Naive thymus-derived CD4-positive, alpha-beta T cell (primary cell): ENCODE results near the gene DNM3. TPM values are rescaled to one million over a fixed set of nuclear protein-coding genes. Genes with fewer than 3 reads are reported as not detected.
"Not testable (repeated sequence)": the region's sequence is repeated elsewhere in the genome, so short reads cannot be mapped to it uniquely, and the experiment has no call there.

Source experiments
- ATAC-seq: fragments of 150-1000 bp; cut with Tn5 transposase; 2 replicates; pipeline ENCODE4 v1.10.0; 2021; ENCODE audit warnings: mild to moderate bottlenecking, moderate library complexity
- CTCF ChIA-PET: fragments of 350-600 bp; sonication (Branson Sonifier 250); formaldehyde crosslinking; loops from one replicate; lab custom pipeline; 2021; ENCODE audit warnings: antibody characterized with exemption; lab: Charles Lee
- POLR2A ChIA-PET: fragments of 350-600 bp; sonication (Branson Sonifier 250); formaldehyde crosslinking; loops from one replicate; lab custom pipeline; 2021; ENCODE audit warnings: antibody characterized with exemption, inconsistent platforms; lab: Charles Lee
- DNase-seq, 9 donors: peaks; one replicate each; pipeline versions ENCODE4 v3.0.0 to v3.0.0-alpha.2; 2020 to 2022; ENCODE audit warnings: mixed read lengths in 1 of 9
- H3K27ac ChIP-seq: one replicate; pipeline ENCODE4 v1.7.0; 2013; ENCODE audit warnings: mild to moderate bottlenecking, low read depth, low read length, moderate library complexity
- H3K27me3 ChIP-seq, 2 donors: one replicate each; pipeline ENCODE4 v1.7.0; 2013; ENCODE audit warnings: low read length in 2 of 2, mild to moderate bottlenecking in 2 of 2, moderate library complexity in 2 of 2; ENCODE audit not compliant: control insufficient read depth in 2 of 2, insufficient read depth in 2 of 2
- H3K36me3 ChIP-seq, 3 experiments: 1 replicate in 2 of 3; 2 replicates in 1 of 3; pipeline ENCODE4 v1.7.0; 2013; ENCODE audit warnings: low read length in 3 of 3, mild to moderate bottlenecking in 3 of 3, moderate library complexity in 1 of 3; ENCODE audit not compliant: insufficient read depth in 3 of 3, control insufficient read depth in 2 of 3
- H3K4me1 ChIP-seq, 2 donors: one replicate each; pipeline ENCODE4 v1.7.0; 2013; ENCODE audit warnings: low read length in 2 of 2, mild to moderate bottlenecking in 2 of 2, moderate library complexity in 1 of 2; ENCODE audit not compliant: control insufficient read depth in 2 of 2, insufficient read depth in 2 of 2
- H3K4me3 ChIP-seq: 2 replicates; pipeline ENCODE4 v1.7.0; 2013; ENCODE audit warnings: mild to moderate bottlenecking, low read length
- H3K9me3 ChIP-seq, 3 experiments: 1 replicate in 2 of 3; 2 replicates in 1 of 3; pipeline ENCODE4 v1.7.0; 2013; ENCODE audit warnings: low read length in 3 of 3; ENCODE audit not compliant: control insufficient read depth in 2 of 3
- H3K27ac Mint-ChIP-seq, 9 donors: one replicate each; pipeline ENCODE4 v1.8.0; 2020 to 2022; ENCODE audit warnings: mixed read lengths in 9 of 9, mild to moderate bottlenecking in 8 of 9, moderate library complexity in 5 of 9, inconsistent platforms in 2 of 9
- H3K27me3 Mint-ChIP-seq, 5 donors: one replicate each; pipeline ENCODE4 v1.8.0; 2021 to 2022; ENCODE audit warnings: mixed read lengths in 5 of 5, mild to moderate bottlenecking in 1 of 5
- H3K36me3 Mint-ChIP-seq, 5 donors: one replicate each; pipeline ENCODE4 v1.8.0; 2020 to 2022; ENCODE audit warnings: mixed read lengths in 5 of 5, mild to moderate bottlenecking in 3 of 5, inconsistent platforms in 1 of 5
- H3K4me1 Mint-ChIP-seq, 7 donors: one replicate each; pipeline ENCODE4 v1.8.0; 2020 to 2022; ENCODE audit warnings: mixed read lengths in 7 of 7, mild to moderate bottlenecking in 3 of 7, inconsistent platforms in 1 of 7
- H3K4me3 Mint-ChIP-seq, 10 donors: one replicate each; pipeline ENCODE4 v1.8.0; 2020 to 2022; ENCODE audit warnings: mild to moderate bottlenecking in 10 of 10, mixed read lengths in 10 of 10, moderate library complexity in 6 of 10, inconsistent platforms in 2 of 10
- H3K9me3 Mint-ChIP-seq, 11 donors: one replicate each; pipeline ENCODE4 v1.8.0; 2020 to 2022; ENCODE audit warnings: mixed read lengths in 11 of 11, mild to moderate bottlenecking in 4 of 11, inconsistent platforms in 1 of 11, moderate library complexity in 1 of 11
- intact Hi-C, 2 donors: fragments of 100-400 bp; cut with micrococcal nuclease; formaldehyde crosslinking; loops; one replicate each; pipeline ENCODE4 v1.15.1; 2023
- polyA plus RNA-seq, 2 donors: library from polyadenylated mRNA; unstranded; fragments of 300-500 nt; fragmentation: Illumina TruSeq; gene quantifications; one replicate each; pipeline ENCODE4 v1.2.3, GENCODE V29; 2021
- total RNA-seq, 6 experiments: library from RNA in 5 of 6; stranded (reverse) in 5 of 6; gene quantifications; 1 replicate in 5 of 6; 2 replicates in 1 of 6; pipeline ENCODE4 v1.2.3 and lab custom pipeline; 2021 to 2026

DNM3 gene
- total and polyA plus RNA-seq, 7 experiments from 2014 or later = 1.2 to 2.5 (median 2.0) TPM

DNA sequence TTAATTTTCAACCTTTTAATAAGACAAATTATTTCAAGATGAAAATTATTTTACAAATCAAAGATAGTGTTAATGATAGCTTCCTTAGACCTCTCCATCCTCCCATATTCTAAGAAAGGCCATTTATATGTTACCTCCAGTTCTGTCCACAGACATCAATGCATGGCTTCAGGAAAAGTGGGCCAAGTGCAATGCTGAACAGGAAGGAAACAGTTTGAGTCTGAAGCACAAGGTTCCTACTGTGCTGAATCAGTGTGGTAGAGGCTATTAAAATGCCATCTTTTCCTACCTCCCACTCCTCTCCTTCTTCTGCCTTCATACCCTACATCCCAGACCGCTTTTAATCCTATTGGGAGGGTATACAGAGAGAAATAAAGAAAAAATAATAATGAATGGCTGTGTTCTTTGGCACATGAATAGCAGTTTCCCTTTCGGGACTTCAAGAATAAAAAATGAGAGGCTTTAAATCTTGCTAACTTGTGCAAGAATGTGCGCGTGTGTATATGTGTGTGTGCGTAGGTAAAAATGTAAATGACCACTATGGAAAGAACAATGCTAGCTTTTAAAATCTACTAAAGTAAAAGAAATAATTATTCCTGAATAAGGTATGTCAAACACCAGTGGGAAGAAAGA lies 516.6 kb downstream of the DNM3 start:
- no peaks in the 10 kb centered on the region for H3K27me3 Mint-ChIP-seq
- Histone ChIP-seq H3K4me3 (no peak overlapping the region), H3K4me1 (peaks cover 25 to 40% of the 10 kb centered on the region in 2 donors)

DNA sequence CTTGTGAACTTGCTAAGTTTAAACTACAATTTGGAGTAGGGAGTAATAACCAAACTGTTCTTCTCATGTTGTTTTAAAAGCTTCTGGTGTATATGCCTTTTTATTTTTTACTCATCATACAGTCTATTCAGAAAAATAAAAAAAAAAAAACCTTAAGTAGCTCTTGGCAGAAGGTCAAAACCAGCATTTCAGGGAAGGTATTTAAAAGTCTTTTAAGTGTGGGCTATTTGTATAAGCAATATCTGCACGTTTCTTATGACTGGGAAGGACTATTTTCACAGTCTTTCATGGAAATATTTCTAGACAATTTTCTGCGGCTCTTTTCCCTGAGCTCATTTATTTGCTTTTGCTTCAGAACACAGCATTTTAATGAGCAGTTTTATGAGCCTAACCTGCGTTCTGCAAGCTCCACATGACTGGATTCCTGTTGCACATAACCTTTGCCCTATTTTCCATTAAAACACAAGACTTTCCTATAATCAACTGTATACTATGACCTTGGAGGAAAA lies 518.2 kb downstream of the DNM3 start:
- Mint-ChIP-seq H3K4me1 (peaks cover 0 to 56% (median 28%) of the 10 kb centered on the region in 7 donors), H3K36me3 (no peaks in the 10 kb centered on the region)
- intact Hi-C loops = loop anchor here (2.0 to 10.0 kb wide), 3 partner anchors 69 to 175 kb away; no protein-coding TSS in a partner anchor

More for the DNA sequence above, 516.6 kb downstream of the DNM3 start:
- Mint-ChIP-seq H3K27ac (peak overlapping the region; percentile 67 to 93 (median 90)), H3K9me3 (peaks cover 0 to 2% (median 0%) of the 10 kb centered on the region in 11 donors), H3K4me3 (peak overlapping the region; percentile 60 to 76 (median 72)), H3K36me3 (peaks cover 0 to 4% (median 0%) of the 10 kb centered on the region in 5 donors), H3K4me1 (peaks cover 8 to 56% (median 34%) of the 10 kb centered on the region in 7 donors)
- Histone ChIP-seq H3K27me3 (no peaks in the 10 kb centered on the region), H3K27ac (peak overlapping the region; percentile 58), H3K36me3 (no peaks in the 10 kb centered on the region), H3K9me3 (no peaks in the 10 kb centered on the region)
- intact Hi-C loops = loop anchor here (1.0 to 10.0 kb wide), 9 partner anchors 11 to 177 kb away; no protein-coding TSS in a partner anchor
- DNase-seq = no peak
- peak; percentile 24 for ATAC-seq
- ChIA-PET POLR2A (interaction anchor here (0.6 to 2.7 kb wide), 10 partner anchors 10 to 177 kb away, joined by 3 to 15 read pairs (median 4); no protein-coding TSS in a partner anchor), CTCF (interaction anchor here (0.5 to 2.1 kb wide), 10 partner anchors 9 to 488 kb away, joined by 3 to 13 read pairs (median 3); no protein-coding TSS in a partner anchor)

GRCh38 chr1:172360511-172360910 lies 519.2 kb downstream of the DNM3 start:
- Mint-ChIP-seq H3K4me3 (peak overlapping the region in 1 of 10 donors; percentile 22), H3K27me3 (no peaks in the 10 kb centered on the region), H3K4me1 (peaks cover 0 to 54% (median 28%) of the 10 kb centered on the region in 7 donors), H3K27ac (peak overlapping the region in 7 of 9 donors; percentile 11 to 93 (median 57)), H3K9me3 (peaks cover 0 to 2% (median 0%) of the 10 kb centered on the region in 11 donors), H3K36me3 (peaks cover 0 to 3% (median 0%) of the 10 kb centered on the region in 5 donors)
- peaks cover 25 to 40% of the 10 kb centered on the region in 2 donors for H3K4me1 ChIP-seq
- CTCF ChIA-PET = interaction anchor here (1.8 kb wide), 1 partner anchor 15 kb away, joined by 3 read pairs; no protein-coding TSS in a partner anchor
- no peak overlapping the region for H3K27ac ChIP-seq
- H3K27me3 ChIP-seq = no peaks in the 10 kb centered on the region
- POLR2A ChIA-PET = interaction anchor here (1.1 to 1.5 kb wide), 2 partner anchors 17 to 75 kb away, joined by 3 read pairs; no protein-coding TSS in a partner anchor
- H3K4me3 ChIP-seq = no peak overlapping the region
- H3K36me3 ChIP-seq = no peaks in the 10 kb centered on the region
- no peak for ATAC-seq
- no peaks in the 10 kb centered on the region for H3K9me3 ChIP-seq
- DNase-seq = no peak
- intact Hi-C loops = no loop called here

More for the DNA sequence above, 518.2 kb downstream of the DNM3 start:
- Histone ChIP-seq H3K36me3 (no peaks in the 10 kb centered on the region), H3K4me1 (peaks cover 25 to 40% of the 10 kb centered on the region in 2 donors), H3K4me3 (no peak overlapping the region), H3K9me3 (no peaks in the 10 kb centered on the region), H3K27me3 (no peaks in the 10 kb centered on the region), H3K27ac (peak overlapping the region; percentile 58)
- Mint-ChIP-seq H3K27ac (peak overlapping the region; percentile 67 to 93 (median 90)), H3K4me3 (peak overlapping the region in 5 of 10 donors; percentile 70 to 73 (median 72)), H3K27me3 (no peaks in the 10 kb centered on the region), H3K9me3 (no peaks in the 10 kb centered on the region)
- POLR2A ChIA-PET = interaction anchor here (0.6 to 2.7 kb wide), 12 partner anchors 9 to 261 kb away, joined by 3 to 15 read pairs (median 4); no protein-coding TSS in a partner anchor
- CTCF ChIA-PET = interaction anchor here (0.6 to 2.1 kb wide), 4 partner anchors 16 to 338 kb away, joined by 3 to 13 read pairs (median 3); no protein-coding TSS in a partner anchor
- DNase-seq (no peak), ATAC-seq (no peak)

GRCh38 chr1:172360985-172361384 lies 519.7 kb downstream of the DNM3 start:
- Mint-ChIP-seq H3K9me3 (peaks cover 0 to 2% (median 0%) of the 10 kb centered on the region in 11 donors), H3K27ac (peak overlapping the region in 4 of 9 donors; percentile 6 to 93 (median 41)), H3K4me1 (peaks cover 0 to 49% (median 28%) of the 10 kb centered on the region in 7 donors), H3K36me3 (peaks cover 0 to 3% (median 0%) of the 10 kb centered on the region in 5 donors), H3K4me3 (no peak overlapping the region), H3K27me3 (no peaks in the 10 kb centered on the region)
- ChIA-PET POLR2A (interaction anchor here (0.6 to 1.5 kb wide), 2 partner anchors 16 to 107 kb away, joined by 3 to 7 read pairs; no protein-coding TSS in a partner anchor), CTCF (interaction anchor here (1.5 to 1.8 kb wide), 2 partner anchors 14 to 31 kb away, joined by 3 read pairs; no protein-coding TSS in a partner anchor)
- Histone ChIP-seq H3K36me3 (no peaks in the 10 kb centered on the region), H3K9me3 (no peaks in the 10 kb centered on the region), H3K4me1 (peaks cover 25 to 40% of the 10 kb centered on the region in 2 donors), H3K27ac (no peak overlapping the region), H3K4me3 (no peak overlapping the region), H3K27me3 (no peaks in the 10 kb centered on the region)
- ATAC-seq (no peak), DNase-seq (no peak)
- intact Hi-C loops = no loop called here

- H3K4me1 Mint-ChIP-seq = peaks cover 0 to 24% (median 8%) of the 10 kb centered on the region in 7 donors
- Histone ChIP-seq H3K36me3 (no peaks in the 10 kb centered on the region), H3K27ac (no peak overlapping the region), H3K9me3 (peaks cover 0 to 5% (median 0%) of the 10 kb centered on the region in 3 experiments), H3K4me1 (peaks cover 14 to 24% of the 10 kb centered on the region in 2 donors), H3K27me3 (no peaks in the 10 kb centered on the region), H3K4me3 (no peak overlapping the region)
- DNase-seq (no peak), ATAC-seq (no peak)
- intact Hi-C loops = no loop called here
- H3K27me3 Mint-ChIP-seq = no peaks in the 10 kb centered on the region
- POLR2A ChIA-PET = no interaction called here
- H3K36me3 Mint-ChIP-seq = peaks cover 4 to 22% (median 13%) of the 10 kb centered on the region in 5 donors
- H3K27ac Mint-ChIP-seq = no peak overlapping the region
- H3K9me3 Mint-ChIP-seq = peaks cover 4 to 27% (median 16%) of the 10 kb centered on the region in 11 donors
- H3K4me3 Mint-ChIP-seq = no peak overlapping the region
- CTCF ChIA-PET = no interaction called here
Observed at GRCh38 chr1:172363852-172364251, 522.6 kb downstream of the DNM3 start.

DNA sequence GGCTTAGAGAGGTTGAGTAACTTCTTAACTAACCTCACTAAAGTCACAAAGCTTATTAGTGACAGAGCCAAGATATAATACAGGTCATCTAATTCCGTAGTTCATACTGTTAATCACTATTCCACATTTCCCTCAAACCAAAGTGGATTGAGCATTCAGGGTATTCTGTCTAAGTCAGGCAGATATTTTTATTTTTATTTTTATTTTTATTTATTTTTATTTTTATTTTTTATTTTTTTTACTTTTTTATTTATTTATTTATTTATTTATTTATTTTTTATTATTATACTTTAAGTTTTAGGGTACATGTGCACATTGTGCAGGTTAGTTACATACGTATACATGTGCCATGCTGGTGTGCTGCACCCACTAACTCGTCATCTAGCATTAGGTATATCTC lies 530.3 kb downstream of the DNM3 start:
- CTCF ChIA-PET, H3K4me1 ChIP-seq, H3K4me3 ChIP-seq, ATAC-seq, H3K27me3 Mint-ChIP-seq, H3K9me3 ChIP-seq, H3K27ac ChIP-seq, H3K27ac Mint-ChIP-seq, H3K4me3 Mint-ChIP-seq, POLR2A ChIA-PET, H3K27me3 ChIP-seq, DNase-seq, intact Hi-C loops, H3K36me3 ChIP-seq: not testable (repeated sequence)
- Mint-ChIP-seq H3K36me3 (peaks cover 4 to 24% (median 17%) of the 10 kb centered on the region in 5 donors), H3K9me3 (peaks cover 4 to 27% (median 17%) of the 10 kb centered on the region in 11 donors), H3K4me1 (peaks cover 0 to 14% (median 7%) of the 10 kb centered on the region in 7 donors)
